Central memory CD8-positive, alpha-beta T cell (primary cell): ENCODE data around the gene PCDH7.

Experiments
- ATAC-seq: fragments of 150-1000 bp; cut with Tn5 transposase; replicated peaks from 2 replicates; pipeline ENCODE4 v1.10.0; 2022; ENCODE audit warnings: mild to moderate bottlenecking, moderate FRiP score, moderate number of reproducible peaks; ENCODE audit not compliant: poor library complexity, severe bottlenecking; ENCODE audit errors: extremely low read depth
- DNase-seq, 2 donors: peaks; one replicate each; pipeline ENCODE4 v3.0.0; 2021; ENCODE audit warnings: low spot score in 2 of 2
- H3K27ac Mint-ChIP-seq: one replicate; pipeline ENCODE4 v1.8.0; 2022; ENCODE audit warnings: low read depth, mild to moderate bottlenecking, moderate library complexity, mixed read lengths
- H3K27me3 Mint-ChIP-seq: one replicate; pipeline ENCODE4 v1.8.0; 2022; ENCODE audit warnings: mixed read lengths
- H3K36me3 Mint-ChIP-seq: one replicate; pipeline ENCODE4 v1.8.0; 2022; ENCODE audit warnings: mild to moderate bottlenecking, moderate library complexity, mixed read lengths; ENCODE audit not compliant: insufficient read depth
- H3K4me1 Mint-ChIP-seq: one replicate; pipeline ENCODE4 v1.8.0; 2022; ENCODE audit warnings: mixed read lengths
- H3K4me3 Mint-ChIP-seq: one replicate; pipeline ENCODE4 v1.8.0; 2022; ENCODE audit warnings: mild to moderate bottlenecking, moderate library complexity, mixed read lengths
- H3K9me3 Mint-ChIP-seq: one replicate; pipeline ENCODE4 v1.8.0; 2022; ENCODE audit warnings: mixed read lengths

PCDH7 gene

DNA sequence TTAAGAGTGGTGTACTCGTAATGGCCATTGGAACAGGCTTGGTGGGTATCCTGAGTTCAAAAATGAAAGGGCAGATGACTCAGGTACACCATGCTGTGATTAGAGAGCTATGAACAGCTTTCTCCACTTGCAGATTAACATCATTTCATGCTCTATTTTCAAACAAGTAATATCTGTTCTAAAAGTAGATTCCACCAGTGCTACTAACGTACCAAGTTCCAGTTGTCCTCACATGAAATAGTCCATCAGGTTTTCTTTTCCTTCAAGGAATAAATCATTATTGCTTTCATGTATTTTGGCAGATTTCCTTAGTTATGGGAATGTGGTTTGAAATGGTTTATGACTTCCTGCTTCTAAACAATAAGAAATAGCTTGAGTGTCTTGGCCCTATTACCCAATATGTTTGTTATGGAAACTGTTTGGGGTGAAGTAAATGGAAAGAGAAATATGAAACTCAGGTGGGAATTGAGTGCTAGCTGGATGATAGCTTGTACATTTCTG, 49.9 kb downstream of the PCDH7 start:
- no peak overlapping the region for H3K27ac Mint-ChIP-seq
- DNase-seq (no peak), ATAC-seq (no peak)
- H3K4me3 Mint-ChIP-seq: no peak overlapping the region
- H3K9me3 Mint-ChIP-seq: no peaks in the 10 kb centered on the region
- no peaks in the 10 kb centered on the region for H3K4me1 Mint-ChIP-seq
- no peaks in the 10 kb centered on the region for H3K27me3 Mint-ChIP-seq
- H3K36me3 Mint-ChIP-seq: no peaks in the 10 kb centered on the region

- ATAC-seq (no peak), DNase-seq (no peak)
- H3K36me3 Mint-ChIP-seq: no peaks in the 10 kb centered on the region
- H3K27me3 Mint-ChIP-seq: no peaks in the 10 kb centered on the region
- H3K4me3 Mint-ChIP-seq: no peak overlapping the region
- H3K27ac Mint-ChIP-seq: no peak overlapping the region
- H3K9me3 Mint-ChIP-seq: no peaks in the 10 kb centered on the region
- H3K4me1 Mint-ChIP-seq: no peaks in the 10 kb centered on the region
Observed at GRCh38 chr4:30770812-30771211, 50.6 kb downstream of the PCDH7 start.

DNA sequence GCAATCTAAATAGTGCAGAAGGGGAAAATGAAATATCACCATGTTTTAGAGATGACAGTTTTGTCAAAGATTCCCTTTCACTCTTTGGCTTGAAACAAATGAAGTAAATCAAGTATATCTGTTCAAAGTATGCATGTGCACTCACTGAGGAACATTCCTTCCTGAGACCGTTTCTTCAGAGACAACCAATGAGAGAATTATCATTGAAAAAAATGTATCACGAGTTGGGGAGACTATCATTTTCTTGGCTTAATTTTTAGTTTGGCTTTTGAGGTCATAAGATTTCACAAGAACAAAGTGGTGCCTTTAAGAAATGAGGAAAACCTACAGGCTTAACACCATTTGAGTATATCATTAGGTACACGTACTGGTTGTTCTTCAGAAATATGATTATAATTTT, 56.3 kb downstream of the PCDH7 start:
- Mint-ChIP-seq H3K4me3 (no peak overlapping the region), H3K27me3 (no peaks in the 10 kb centered on the region), H3K36me3 (no peaks in the 10 kb centered on the region), H3K4me1 (no peaks in the 10 kb centered on the region), H3K27ac (no peak overlapping the region), H3K9me3 (no peaks in the 10 kb centered on the region)
- no peak for DNase-seq
- no peak for ATAC-seq

GRCh38 chr4:30776921-30777415, 56.8 kb downstream of the PCDH7 start:
- Mint-ChIP-seq H3K27ac (no peak overlapping the region), H3K36me3 (no peaks in the 10 kb centered on the region), H3K4me3 (no peak overlapping the region), H3K4me1 (no peaks in the 10 kb centered on the region), H3K27me3 (no peaks in the 10 kb centered on the region), H3K9me3 (no peaks in the 10 kb centered on the region)
- no peak for ATAC-seq
- DNase-seq: no peak
